Measurements from ENCODE around the gene DCLK3. TPM values are rescaled to one million over a fixed set of nuclear protein-coding genes. Genes with fewer than 3 reads are reported as not detected.

Gene DCLK3
- total and polyA plus RNA-seq, 8 donors, result 0.04 to 0.16 (median 0.07) TPM; not detected in 3

DNA sequence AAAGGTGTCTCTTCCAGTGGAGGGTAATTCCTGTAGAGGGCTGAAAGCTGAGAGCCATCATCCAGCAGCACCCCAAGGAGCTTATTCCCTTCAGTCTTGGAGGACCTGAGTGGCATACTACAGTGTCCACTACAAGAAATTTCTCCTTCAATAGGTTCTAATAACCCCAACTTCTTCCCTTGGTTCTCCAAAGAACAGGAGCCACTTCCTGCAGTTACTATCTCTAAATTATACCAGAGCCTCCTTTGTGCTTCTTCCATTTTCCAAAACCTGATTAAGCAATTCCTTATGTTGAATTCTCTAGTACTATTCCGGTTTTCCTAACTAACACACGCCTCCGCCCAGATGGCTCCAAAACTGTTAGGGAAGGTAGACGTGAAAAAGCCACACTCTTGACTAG, 50.4 kb downstream of the DCLK3 start:
- Histone ChIP-seq H3K9me3 (no peaks in the 10 kb centered on the region), H3K27ac (no peak overlapping the region), H3K4me1 (no peaks in the 10 kb centered on the region), H3K36me3 (no peaks in the 10 kb centered on the region), H3K27me3 (no peaks in the 10 kb centered on the region), H3K4me3 (no peak overlapping the region)
- ATAC-seq (no peak), DNase-seq (no peak), FAIRE-seq (no peak)
- WGBS, 2 donors, result 86 to 93% methylated on average over 4 of the region's 4 CpGs
- intact Hi-C loops (cut with DNase I), result no loop called here
- TF ChIP-seq, protein P1, sequence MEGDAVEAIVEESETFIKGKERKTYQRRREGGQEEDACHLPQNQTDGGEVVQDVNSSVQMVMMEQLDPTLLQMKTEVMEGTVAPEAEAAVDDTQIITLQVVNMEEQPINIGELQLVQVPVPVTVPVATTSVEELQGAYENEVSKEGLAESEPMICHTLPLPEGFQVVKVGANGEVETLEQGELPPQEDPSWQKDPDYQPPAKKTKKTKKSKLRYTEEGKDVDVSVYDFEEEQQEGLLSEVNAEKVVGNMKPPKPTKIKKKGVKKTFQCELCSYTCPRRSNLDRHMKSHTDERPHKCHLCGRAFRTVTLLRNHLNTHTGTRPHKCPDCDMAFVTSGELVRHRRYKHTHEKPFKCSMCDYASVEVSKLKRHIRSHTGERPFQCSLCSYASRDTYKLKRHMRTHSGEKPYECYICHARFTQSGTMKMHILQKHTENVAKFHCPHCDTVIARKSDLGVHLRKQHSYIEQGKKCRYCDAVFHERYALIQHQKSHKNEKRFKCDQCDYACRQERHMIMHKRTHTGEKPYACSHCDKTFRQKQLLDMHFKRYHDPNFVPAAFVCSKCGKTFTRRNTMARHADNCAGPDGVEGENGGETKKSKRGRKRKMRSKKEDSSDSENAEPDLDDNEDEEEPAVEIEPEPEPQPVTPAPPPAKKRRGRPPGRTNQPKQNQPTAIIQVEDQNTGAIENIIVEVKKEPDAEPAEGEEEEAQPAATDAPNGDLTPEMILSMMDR (IDR thresholded peaks at IDR 0.05), result no peak

DNA sequence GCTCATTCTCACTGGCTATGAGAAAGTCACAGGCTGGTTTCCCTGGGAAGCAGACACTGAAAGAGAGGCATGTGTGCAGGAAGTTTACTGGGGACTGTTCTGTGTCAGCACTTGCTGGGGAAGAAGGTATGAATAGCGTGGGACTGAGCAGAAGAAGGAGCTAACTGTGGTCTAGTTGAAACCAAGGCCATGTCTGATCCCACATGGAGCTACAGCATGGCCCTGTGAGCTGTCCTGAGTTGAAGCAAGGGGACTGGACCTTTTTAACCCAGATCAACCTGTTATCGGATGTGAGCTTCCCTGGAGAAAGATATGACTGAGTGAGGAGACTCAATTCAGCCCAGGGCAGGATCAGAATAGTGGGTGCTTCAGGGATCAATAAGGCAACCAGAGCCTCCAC, 53.7 kb downstream of the DCLK3 start:
- H3K27ac ChIP-seq, result no peak overlapping the region
- no peaks in the 10 kb centered on the region for H3K36me3 ChIP-seq
- H3K4me3 ChIP-seq, result no peak overlapping the region
- H3K9me3 ChIP-seq, result no peaks in the 10 kb centered on the region
- no peak for DNase-seq
- H3K27me3 ChIP-seq, result no peaks in the 10 kb centered on the region
- no peaks in the 10 kb centered on the region for H3K4me1 ChIP-seq
- no peak for ATAC-seq
- WGBS, 2 donors, result 61 to 87% methylated on average over 2 of the region's 2 CpGs
- intact Hi-C loops (cut with DNase I), result no loop called here
- TF ChIP-seq, protein P1 (IDR thresholded peaks at IDR 0.05), result no peak
- no peak for FAIRE-seq

DNA sequence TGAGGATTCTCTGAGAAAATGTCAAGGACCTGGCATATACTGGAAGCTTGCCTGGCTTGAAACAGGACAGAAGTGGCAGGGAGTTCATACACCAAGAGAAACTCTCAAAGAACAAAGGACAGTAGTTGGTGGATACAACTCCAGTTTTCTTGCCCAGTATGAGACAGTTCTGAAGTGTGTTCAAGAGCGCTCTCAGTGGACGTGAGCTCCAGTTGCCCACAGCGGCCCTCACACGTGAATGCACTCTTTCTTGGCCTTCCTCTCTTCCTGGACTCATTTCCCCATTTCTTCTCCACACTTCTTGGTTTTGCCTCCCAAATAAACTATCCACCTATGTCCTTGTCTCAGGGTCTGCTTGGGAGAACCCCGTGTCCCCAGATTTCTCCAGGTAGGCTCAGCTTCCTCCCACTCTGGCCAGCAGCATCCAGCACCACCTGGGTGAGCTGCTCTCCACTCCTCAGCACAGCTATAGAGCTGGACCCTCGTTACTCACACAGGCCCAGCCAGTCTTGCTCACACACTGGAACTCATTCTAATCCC, 54.5 kb downstream of the DCLK3 start:
- no peaks in the 10 kb centered on the region for H3K36me3 ChIP-seq
- no peaks in the 10 kb centered on the region for H3K9me3 ChIP-seq
- H3K4me1 ChIP-seq, result no peaks in the 10 kb centered on the region
- no peak overlapping the region for H3K27ac ChIP-seq
- DNase-seq (no peak), ATAC-seq (no peak), FAIRE-seq (no peak)
- WGBS, 2 donors, result 68 to 70% methylated on average over 6 of the region's 6 CpGs
- intact Hi-C loops (cut with DNase I), result no loop called here
- no peak overlapping the region for H3K4me3 ChIP-seq
- TF ChIP-seq, protein P1 (IDR thresholded peaks at IDR 0.05), result no peak
- H3K27me3 ChIP-seq, result no peaks in the 10 kb centered on the region

DNA sequence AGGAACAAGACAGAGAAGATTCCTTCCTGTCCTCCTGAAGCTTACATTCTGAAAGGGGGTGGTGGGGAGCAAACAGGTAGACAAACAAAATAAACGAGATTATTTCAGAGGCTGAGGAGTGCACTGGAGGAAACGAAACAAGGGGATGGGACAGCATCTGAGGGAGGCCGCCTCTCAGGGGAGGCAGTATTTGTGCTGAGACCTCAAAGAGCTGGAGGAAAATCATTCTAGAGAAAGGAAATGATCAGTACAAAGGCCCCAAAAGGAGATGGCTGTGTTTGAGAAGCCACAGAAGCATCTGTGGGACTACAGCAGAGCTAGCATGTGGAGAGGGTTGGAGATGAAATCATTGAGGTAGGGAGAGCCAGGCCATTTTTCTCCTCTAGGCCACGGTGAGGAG, 55.1 kb downstream of the DCLK3 start:
- FAIRE-seq, result no peak
- 43 to 52% methylated on average over 4 of the region's 4 CpGs for WGBS, 2 donors

More for the DNA sequence above, 55.1 kb downstream of the DCLK3 start:
- TF ChIP-seq, protein P1 (IDR thresholded peaks at IDR 0.05), result no peak
- intact Hi-C loops (cut with DNase I), result no loop called here
- ATAC-seq (no peak), DNase-seq (no peak)
- H3K4me3 ChIP-seq, result no peak overlapping the region
- no peaks in the 10 kb centered on the region for H3K4me1 ChIP-seq
- H3K27me3 ChIP-seq, result no peaks in the 10 kb centered on the region
- no peaks in the 10 kb centered on the region for H3K9me3 ChIP-seq
- H3K36me3 ChIP-seq, result no peaks in the 10 kb centered on the region
- no peak overlapping the region for H3K27ac ChIP-seq
